ENCODE measurements around the gene DOCK11. TPM values are rescaled to one million over a fixed set of nuclear protein-coding genes. Genes with fewer than 3 reads are reported as not detected.
A peak's percentile ranks its signal among the peaks of the same experiment; 100 is the strongest.

The DOCK11 gene
- total RNA-seq, 1 experiment from 2014 or later = 2.7 TPM

DNA sequence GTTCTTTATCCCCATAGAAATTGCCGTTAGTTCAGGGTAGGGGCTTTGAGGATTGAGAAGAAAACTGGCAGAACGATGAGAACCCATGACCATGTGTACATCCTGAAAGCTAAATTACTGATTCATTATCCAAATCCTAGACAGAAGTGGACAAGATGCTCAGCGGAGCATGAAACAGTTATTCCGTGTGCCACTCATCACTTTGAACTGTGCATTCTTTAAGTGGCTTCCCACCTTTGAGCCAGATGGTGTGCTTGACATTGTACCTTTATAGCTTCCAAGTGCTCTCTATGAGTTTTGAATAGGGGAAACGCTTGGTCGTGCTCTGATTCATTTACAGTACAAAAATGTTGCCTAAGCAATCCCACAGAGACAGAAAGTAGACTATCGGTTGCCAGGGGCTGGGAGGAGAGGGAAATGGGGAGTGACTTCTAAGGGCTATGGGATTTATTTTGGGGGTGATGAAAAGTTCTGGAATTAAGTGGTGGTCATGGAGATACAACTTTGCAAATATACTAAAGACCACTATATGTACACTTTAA lies 100.0 kb downstream of the DOCK11 start:
- Histone ChIP-seq H3K27me3 (replicated peaks; ENCODE audit: control insufficient read depth, insufficient read depth, low read length) (no peaks in the 10 kb centered on the region), H3K36me3 (ENCODE audit: control insufficient read depth, insufficient read depth, low read length) (no peaks in the 10 kb centered on the region), H3K9me3 (no peaks in the 10 kb centered on the region), H3K4me3 (ENCODE audit: low read depth, low read length) (no peak overlapping the region), H3K4me1 (no peaks in the 10 kb centered on the region)
- no TSS peak for BruUV-seq (replicated peaks)
- Mint-ChIP-seq H3K4me1 (ENCODE audit: low read depth, unreplicated experiment) (peaks cover 11% of the 10 kb centered on the region), H3K27me3 (ENCODE audit: insufficient read depth, unreplicated experiment) (no peaks in the 10 kb centered on the region), H3K4me3 (ENCODE audit: unreplicated experiment) (no peak overlapping the region), H3K27ac (ENCODE audit: unreplicated experiment) (no peak overlapping the region), H3K9me3 (ENCODE audit: unreplicated experiment) (no peaks in the 10 kb centered on the region), H3K36me3 (ENCODE audit: insufficient read depth, unreplicated experiment) (no peaks in the 10 kb centered on the region)
- CTCF ChIA-PET = no interaction called here
- no peak for TF ChIP-seq CTCF (IDR thresholded peaks at IDR 0.05; ENCODE audit: insufficient read depth in 1 of 2, low read depth in 1 of 2, low read length in 1 of 2, severe bottlenecking in 1 of 2, unreplicated experiment in 1 of 2)
- no peak for DNase-seq
- POLR2A ChIA-PET = no interaction called here
- intact Hi-C loops (cut with micrococcal nuclease; ENCODE audit: unreplicated experiment) = no loop called here

- Mint-ChIP-seq H3K9me3 (ENCODE audit: unreplicated experiment) (no peaks in the 10 kb centered on the region), H3K27ac (ENCODE audit: unreplicated experiment) (no peak overlapping the region), H3K4me3 (ENCODE audit: unreplicated experiment) (no peak overlapping the region), H3K4me1 (ENCODE audit: low read depth, unreplicated experiment) (peaks cover 11% of the 10 kb centered on the region), H3K27me3 (ENCODE audit: insufficient read depth, unreplicated experiment) (no peaks in the 10 kb centered on the region), H3K36me3 (ENCODE audit: insufficient read depth, unreplicated experiment) (no peaks in the 10 kb centered on the region)
- no peaks in the 10 kb centered on the region for H3K4me1 ChIP-seq
- ChIA-PET POLR2A (no interaction called here), CTCF (no interaction called here)
- H3K4me3 ChIP-seq (ENCODE audit: low read depth, low read length) = no peak overlapping the region
- no TSS peak for BruUV-seq (replicated peaks)
- no peaks in the 10 kb centered on the region for H3K27me3 ChIP-seq (replicated peaks; ENCODE audit: control insufficient read depth, insufficient read depth, low read length)
- no peak for DNase-seq
- no peaks in the 10 kb centered on the region for H3K9me3 ChIP-seq
- TF ChIP-seq CTCF (IDR thresholded peaks at IDR 0.05; ENCODE audit: insufficient read depth in 1 of 2, low read depth in 1 of 2, low read length in 1 of 2, severe bottlenecking in 1 of 2, unreplicated experiment in 1 of 2) = no peak
- intact Hi-C loops (cut with micrococcal nuclease; ENCODE audit: unreplicated experiment) = no loop called here
- no peaks in the 10 kb centered on the region for H3K36me3 ChIP-seq (ENCODE audit: control insufficient read depth, insufficient read depth, low read length)
These were observed 100.8 kb downstream of the DOCK11 start for GRCh38 chrX:118596390-118596789.

GRCh38 chrX:118603981-118604380 lies 108.4 kb downstream of the DOCK11 start:
- Histone ChIP-seq H3K36me3 (ENCODE audit: control insufficient read depth, insufficient read depth, low read length) (no peaks in the 10 kb centered on the region), H3K9me3 (no peaks in the 10 kb centered on the region), H3K27me3 (replicated peaks; ENCODE audit: control insufficient read depth, insufficient read depth, low read length) (no peaks in the 10 kb centered on the region), H3K4me1 (no peaks in the 10 kb centered on the region), H3K4me3 (ENCODE audit: low read depth, low read length) (no peak overlapping the region)
- H3K9me3 Mint-ChIP-seq (ENCODE audit: unreplicated experiment) = no peaks in the 10 kb centered on the region
- H3K27ac Mint-ChIP-seq (ENCODE audit: unreplicated experiment) = peak overlapping the region; percentile 25
- peak overlapping the region; percentile 63 for H3K4me3 Mint-ChIP-seq (ENCODE audit: unreplicated experiment)
- intact Hi-C loops (cut with micrococcal nuclease; ENCODE audit: unreplicated experiment) = loop anchor here (1.0 kb wide), 1 partner anchor 203 kb away; no protein-coding TSS in a partner anchor
- TF ChIP-seq CTCF (IDR thresholded peaks at IDR 0.05; ENCODE audit: insufficient read depth in 1 of 2, low read depth in 1 of 2, low read length in 1 of 2, severe bottlenecking in 1 of 2, unreplicated experiment in 1 of 2) = peak; percentile 39 to 64
- ChIA-PET POLR2A (no interaction called here), CTCF (no interaction called here)
- no TSS peak for BruUV-seq (replicated peaks)
- H3K36me3 Mint-ChIP-seq (ENCODE audit: insufficient read depth, unreplicated experiment) = no peaks in the 10 kb centered on the region
- peaks cover 7% of the 10 kb centered on the region for H3K4me1 Mint-ChIP-seq (ENCODE audit: low read depth, unreplicated experiment)
- H3K27me3 Mint-ChIP-seq (ENCODE audit: insufficient read depth, unreplicated experiment) = no peaks in the 10 kb centered on the region
- peak; percentile 56 for DNase-seq
